K562 (cell line): ENCODE measurements around the gene CYP46A1. TPM values are rescaled to one million over a fixed set of nuclear protein-coding genes. Genes with fewer than 3 reads are reported as not detected.

ENCODE experiments used
- ATAC-seq: fragments of 200-7000 bp; cut with Tn5 transposase; 3 replicates; pipeline ENCODE4 v1.9.1; 2020; ENCODE audit warnings: moderate library complexity
- BruUV-seq: library from RNA; stranded (reverse); fragments of 400-500 nt; replicated peaks from 2 replicates; lab custom pipeline; 2021; lab: Mats Ljungman, UMichigan
- CTCF ChIA-PET: fragments of 300-600 bp; formaldehyde crosslinking; extraction: SDS; loops from one replicate; lab custom pipeline; 2021; ENCODE audit warnings: low intra/inter-chr PET ratio; lab: Yijun Ruan, JAX
- POLR2A ChIA-PET: fragments of 300-600, 350-650 bp; sonication (Branson Sonifier 250); formaldehyde crosslinking; extraction: SDS; loops from one replicate; lab custom pipeline; 2021; ENCODE audit warnings: antibody characterized with exemption, inconsistent platforms; lab: Yijun Ruan, JAX
- DNase-seq, 4 experiments: peaks; one replicate each; pipeline versions ENCODE4 v3.0.0 to v3.0.0-alpha.2; 2011 to 2018; ENCODE audit warnings: low spot score in 3 of 4, mixed read lengths in 3 of 4; ENCODE audit errors: extremely low read depth in 1 of 4
- FAIRE-seq: peaks from 2 replicates; lab custom pipeline; 2011; peaks lifted over from hg19 to GRCh38; lab: Jason Lieb, UNC
- H2AFZ ChIP-seq: 2 replicates; pipeline ENCODE4 v1.6.0; 2011; ENCODE audit warnings: low read depth, low read length, control low read depth, inconsistent platforms
- H3K27ac ChIP-seq: fragments of 200-600 bp; 3 replicates; pipeline ENCODE4 v1.8.0; 2011; ENCODE audit warnings: low read depth, mild to moderate bottlenecking, control low read depth, inconsistent platforms, low read length, moderate library complexity, mixed read lengths; ENCODE audit errors: extremely low read depth
- H3K27me3 ChIP-seq, 2 experiments: fragments of 300-600 bp in 1 of 2; 2 replicates in 1 of 2; 3 replicates in 1 of 2; pipeline versions ENCODE4 v1.6.0 to v1.8.0; 2011; ENCODE audit warnings: inconsistent platforms in 2 of 2, low read length in 2 of 2, mild to moderate bottlenecking in 1 of 2, mixed read lengths in 1 of 2, moderate library complexity in 1 of 2; ENCODE audit not compliant: control insufficient read depth in 2 of 2, insufficient read depth in 2 of 2
- H3K36me3 ChIP-seq: fragments of 300-600 bp; 3 replicates; pipeline ENCODE4 v1.8.0; 2011; ENCODE audit warnings: mild to moderate bottlenecking, low read length, inconsistent platforms; ENCODE audit not compliant: control insufficient read depth, insufficient read depth
- H3K4me1 ChIP-seq, 2 experiments: fragments of 200-600 bp in 1 of 2; replicated peaks in 1 of 2; 2 replicates in 1 of 2; 3 replicates in 1 of 2; pipeline versions ENCODE4 v1.5.1 to v1.8.0; 2011; ENCODE audit warnings: inconsistent platforms in 2 of 2, low read length in 2 of 2, mild to moderate bottlenecking in 1 of 2, mixed read lengths in 1 of 2, moderate library complexity in 1 of 2; ENCODE audit not compliant: control insufficient read depth in 2 of 2, insufficient read depth in 2 of 2
- H3K4me2 ChIP-seq: 2 replicates; pipeline ENCODE4 v1.6.1; 2011; ENCODE audit warnings: low read length, control low read depth, inconsistent platforms, mixed read lengths; ENCODE audit not compliant: insufficient read depth
- H3K4me3 ChIP-seq: fragments of 200-600 bp; sonication (generic), shearing (Covaris generic); 2 replicates; pipeline ENCODE4 v1.5.1; 2016; ENCODE audit warnings: control low read depth, inconsistent platforms
- H3K79me2 ChIP-seq: fragments of 200-600 bp; 3 replicates; pipeline ENCODE4 v1.8.0; 2011; ENCODE audit warnings: low read length, inconsistent platforms; ENCODE audit not compliant: control insufficient read depth, insufficient read depth
- H3K9ac ChIP-seq, 2 experiments: 2 replicates each; pipeline versions ENCODE4 v1.6.0 to v1.6.1; 2011; ENCODE audit warnings: low read depth in 2 of 2, low read length in 2 of 2, control low read depth in 1 of 2, inconsistent platforms in 1 of 2, mild to moderate bottlenecking in 1 of 2, mixed read lengths in 1 of 2; ENCODE audit not compliant: insufficient read depth in 1 of 2
- H3K9me1 ChIP-seq: one replicate; pipeline ENCODE4 v1.6.0; 2011; ENCODE audit warnings: inconsistent platforms, mild to moderate bottlenecking, low read length, moderate library complexity; ENCODE audit not compliant: control insufficient read depth, insufficient read depth
- H3K9me3 ChIP-seq: replicated peaks from 2 replicates; pipeline ENCODE4 v1.5.1; 2011; ENCODE audit warnings: low read depth, low read length, inconsistent platforms; ENCODE audit not compliant: control insufficient read depth, insufficient read depth
- H4K20me1 ChIP-seq: replicated peaks from 2 replicates; pipeline ENCODE4 v1.6.1; 2011; ENCODE audit warnings: low read length, inconsistent platforms, mixed read lengths; ENCODE audit not compliant: control insufficient read depth, insufficient read depth
- KDM5B ChIP-seq: fragments of 200-600 bp; sonication (generic); IDR thresholded peaks from 2 replicates; pipeline ENCODE4 v1.6.1; 2012; ENCODE audit warnings: low read depth, mild to moderate bottlenecking, moderate library complexity, low read length, control low read depth, inconsistent platforms; ENCODE audit not compliant: insufficient replicate concordance
- ZBTB40 ChIP-seq, 2 experiments: fragments of 450-650 bp in 1 of 2; sonication (generic) in 1 of 2; formaldehyde crosslinking in 1 of 2; IDR thresholded peaks; 2 replicates each; pipeline versions ENCODE4 v1.7.1 to v1.9.0; 2016 to 2022; ENCODE audit warnings: inconsistent platforms in 1 of 2, mild to moderate bottlenecking in 1 of 2, missing genetic modification reagents in 1 of 2
- WGBS: fragments of 100-300 bp; shearing (Covaris generic); methylation state at CpG from one replicate; pipeline ENCODE4 v1.1.6; 2016; ENCODE audit warnings: low coverage, mixed read lengths; ENCODE audit not compliant: insufficient coverage; ENCODE audit errors: missing lambda C conversion rate; 5-methylcytosine and 5-hydroxymethylcytosine counted together
- in situ Hi-C: fragments of 300-500 bp; cut with MboI; formaldehyde crosslinking; loops from 4 replicates; pipeline ENCODE4 v1.15.0; 2018; ENCODE audit warnings: inconsistent platforms, mixed read lengths
- intact Hi-C: fragments of 100-400 bp; cut with micrococcal nuclease; formaldehyde crosslinking; loops from 2 replicates; pipeline ENCODE4 v1.14.2; 2022
- polyA plus RNA-seq, 8 experiments: library from polyadenylated mRNA; depleted of rRNA in 4 of 8; stranded (reverse) in 5 of 8; unstranded in 3 of 8; fragments of >200 nt; fragmentation: Nextera tagmentation in 2 of 8; fragmentation: Illumina TruSeq in 1 of 8; extraction: Ambion mirVana in 2 of 8; extraction: Trizol in 1 of 8; gene quantifications; 2 replicates each; pipeline versions ENCODE4 v1.2.1 to v1.2.3, GENCODE V29; 2011 to 2014; ENCODE audit warnings: inconsistent platforms in 1 of 8, missing spikeins in 1 of 8
- total RNA-seq, 7 experiments: library from RNA; depleted of rRNA in 6 of 7; stranded (reverse); fragments of >200 nt in 6 of 7; fragmentation: Illumina TruSeq in 2 of 7; extraction: Trizol in 2 of 7; gene quantifications; 2 replicates each; pipeline versions ENCODE4 v1.2.1 to v1.2.3, GENCODE V29; 2011 to 2021; ENCODE audit warnings: low replicate concordance in 1 of 7
- TF ChIP-seq, protein P1 (sequence below): fragments of 200-800 bp; sonication (Bioruptor generic); IDR thresholded peaks from 2 replicates; pipeline ENCODE4 v1.6.1; 2016; ENCODE audit warnings: missing genetic modification characterization, missing compliant biosample characterization
- TF ChIP-seq, protein P2 (sequence below), 2 experiments: IDR thresholded peaks; 2 replicates each; pipeline ENCODE4 v1.6.1; 2011; ENCODE audit warnings: borderline replicate concordance in 1 of 2, control low read depth in 1 of 2, low read depth in 1 of 2, low read length in 1 of 2, mild to moderate bottlenecking in 1 of 2, mixed read lengths in 1 of 2, moderate library complexity in 1 of 2; ENCODE audit not compliant: insufficient read depth in 1 of 2, insufficient read length in 1 of 2, poor library complexity in 1 of 2, severe bottlenecking in 1 of 2; ENCODE audit errors: extremely low read depth in 1 of 2

The CYP46A1 gene
- total and polyA plus RNA-seq, 9 of the 15 experiments (the other 6 are each of a cell fraction or from before 2014, with no cell fraction given), result not detected

DNA sequence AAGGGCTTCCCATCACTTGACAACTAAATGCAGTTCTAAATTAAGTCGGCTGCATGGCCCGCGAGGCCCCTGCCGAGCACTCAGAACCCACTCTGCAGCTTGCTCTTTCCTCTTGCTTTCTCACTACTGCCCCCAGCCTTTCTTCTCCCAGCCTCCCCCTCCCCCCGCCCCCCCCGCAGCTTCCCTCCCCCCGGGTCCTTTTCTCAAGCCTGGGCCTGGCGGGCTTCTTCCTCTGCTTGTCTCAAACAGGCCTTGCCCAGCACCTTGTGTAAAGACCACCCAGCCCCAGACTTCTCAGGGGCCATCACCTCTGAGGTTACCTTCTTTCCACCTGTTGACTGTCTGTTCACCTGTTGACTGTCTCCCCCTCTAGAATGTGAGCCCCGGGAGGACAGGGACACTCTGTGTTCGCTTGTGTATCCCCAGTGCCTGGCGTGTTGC, 1.1 kb downstream of the CYP46A1 start:
- Histone ChIP-seq H3K4me1 (peaks cover 0 to 19% of the 10 kb centered on the region in 2 experiments; a peak in 2 of 5 replicates), H3K9me3 (no peaks in the 10 kb centered on the region), H2AFZ (no peak overlapping the region), H3K36me3 (no peaks in the 10 kb centered on the region), H3K9ac (no peak overlapping the region), H3K27me3 (peaks cover 2 to 23% of the 10 kb centered on the region in 2 experiments; a peak in 2 of 5 replicates), H3K4me2 (no peak overlapping the region), H3K4me3 (no peak overlapping the region), H3K9me1 (no peaks in the 10 kb centered on the region), H4K20me1 (peaks cover 2% of the 10 kb centered on the region; the same call in 1 of the 2 replicates), H3K27ac (no peak overlapping the region), H3K79me2 (no peaks in the 10 kb centered on the region; the same call in 2 of the 3 replicates)
- ATAC-seq (no peak), FAIRE-seq (no peak), DNase-seq (no peak)
- intact Hi-C loops, result no loop called here
- no TSS peak for BruUV-seq
- in situ Hi-C loops, result no loop called here
- 32% methylated on average over 4 of the region's 11 CpGs for WGBS
- ChIA-PET CTCF (no interaction called here), POLR2A (no interaction called here)
- TF ChIP-seq KDM5B, result no peak
- TF ChIP-seq, protein P1, sequence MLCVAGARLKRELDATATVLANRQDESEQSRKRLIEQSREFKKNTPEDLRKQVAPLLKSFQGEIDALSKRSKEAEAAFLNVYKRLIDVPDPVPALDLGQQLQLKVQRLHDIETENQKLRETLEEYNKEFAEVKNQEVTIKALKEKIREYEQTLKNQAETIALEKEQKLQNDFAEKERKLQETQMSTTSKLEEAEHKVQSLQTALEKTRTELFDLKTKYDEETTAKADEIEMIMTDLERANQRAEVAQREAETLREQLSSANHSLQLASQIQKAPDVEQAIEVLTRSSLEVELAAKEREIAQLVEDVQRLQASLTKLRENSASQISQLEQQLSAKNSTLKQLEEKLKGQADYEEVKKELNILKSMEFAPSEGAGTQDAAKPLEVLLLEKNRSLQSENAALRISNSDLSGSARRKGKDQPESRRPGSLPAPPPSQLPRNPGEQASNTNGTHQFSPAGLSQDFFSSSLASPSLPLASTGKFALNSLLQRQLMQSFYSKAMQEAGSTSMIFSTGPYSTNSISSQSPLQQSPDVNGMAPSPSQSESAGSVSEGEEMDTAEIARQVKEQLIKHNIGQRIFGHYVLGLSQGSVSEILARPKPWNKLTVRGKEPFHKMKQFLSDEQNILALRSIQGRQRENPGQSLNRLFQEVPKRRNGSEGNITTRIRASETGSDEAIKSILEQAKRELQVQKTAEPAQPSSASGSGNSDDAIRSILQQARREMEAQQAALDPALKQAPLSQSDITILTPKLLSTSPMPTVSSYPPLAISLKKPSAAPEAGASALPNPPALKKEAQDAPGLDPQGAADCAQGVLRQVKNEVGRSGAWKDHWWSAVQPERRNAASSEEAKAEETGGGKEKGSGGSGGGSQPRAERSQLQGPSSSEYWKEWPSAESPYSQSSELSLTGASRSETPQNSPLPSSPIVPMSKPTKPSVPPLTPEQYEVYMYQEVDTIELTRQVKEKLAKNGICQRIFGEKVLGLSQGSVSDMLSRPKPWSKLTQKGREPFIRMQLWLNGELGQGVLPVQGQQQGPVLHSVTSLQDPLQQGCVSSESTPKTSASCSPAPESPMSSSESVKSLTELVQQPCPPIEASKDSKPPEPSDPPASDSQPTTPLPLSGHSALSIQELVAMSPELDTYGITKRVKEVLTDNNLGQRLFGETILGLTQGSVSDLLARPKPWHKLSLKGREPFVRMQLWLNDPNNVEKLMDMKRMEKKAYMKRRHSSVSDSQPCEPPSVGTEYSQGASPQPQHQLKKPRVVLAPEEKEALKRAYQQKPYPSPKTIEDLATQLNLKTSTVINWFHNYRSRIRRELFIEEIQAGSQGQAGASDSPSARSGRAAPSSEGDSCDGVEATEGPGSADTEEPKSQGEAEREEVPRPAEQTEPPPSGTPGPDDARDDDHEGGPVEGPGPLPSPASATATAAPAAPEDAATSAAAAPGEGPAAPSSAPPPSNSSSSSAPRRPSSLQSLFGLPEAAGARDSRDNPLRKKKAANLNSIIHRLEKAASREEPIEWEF (CRISPR knock-in tag), result no peak
- no peak for TF ChIP-seq ZBTB40 (IDR thresholded peaks at IDR 0.05)
- no peak for TF ChIP-seq ZBTB40 (CRISPR knock-in tag; IDR thresholded peaks at IDR 0.05)
- TF ChIP-seq, protein P2, sequence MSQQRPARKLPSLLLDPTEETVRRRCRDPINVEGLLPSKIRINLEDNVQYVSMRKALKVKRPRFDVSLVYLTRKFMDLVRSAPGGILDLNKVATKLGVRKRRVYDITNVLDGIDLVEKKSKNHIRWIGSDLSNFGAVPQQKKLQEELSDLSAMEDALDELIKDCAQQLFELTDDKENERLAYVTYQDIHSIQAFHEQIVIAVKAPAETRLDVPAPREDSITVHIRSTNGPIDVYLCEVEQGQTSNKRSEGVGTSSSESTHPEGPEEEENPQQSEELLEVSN (IDR thresholded peaks at IDR 0.05; ENCODE audit: borderline replicate concordance in 1 of 2, extremely low read depth in 1 of 2, insufficient read depth in 1 of 2, insufficient read length in 1 of 2, low read depth in 1 of 2, low read length in 1 of 2, poor library complexity in 1 of 2, severe bottlenecking in 1 of 2), result no peak
